ENCODE measurements around the gene NFIB. TPM values are rescaled to one million over a fixed set of nuclear protein-coding genes. Genes with fewer than 3 reads are reported as not detected.

NFIB gene
- polyA plus RNA-seq, 1 donor: 26.8 TPM

DNA sequence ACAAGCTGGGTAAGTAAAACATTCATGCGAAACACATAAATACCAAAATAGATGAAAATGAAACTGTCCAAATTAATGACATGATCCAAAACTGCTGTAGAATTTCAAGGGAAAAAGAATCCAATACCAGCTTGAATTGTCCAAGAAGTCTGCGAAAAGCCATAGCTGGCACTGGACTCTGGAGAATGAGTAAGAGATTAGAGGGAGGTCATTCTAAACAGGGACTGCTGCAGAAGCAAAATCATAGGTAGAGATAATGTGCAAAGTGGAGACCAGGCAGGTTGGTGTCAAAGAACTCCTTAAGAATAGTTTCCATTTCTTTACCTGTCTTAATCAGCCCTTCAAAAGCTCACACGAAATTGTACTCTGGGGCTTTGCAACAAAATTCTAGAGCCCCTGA is 162.5 kb downstream of the NFIB start:
- no peak for DNase-seq

DNA sequence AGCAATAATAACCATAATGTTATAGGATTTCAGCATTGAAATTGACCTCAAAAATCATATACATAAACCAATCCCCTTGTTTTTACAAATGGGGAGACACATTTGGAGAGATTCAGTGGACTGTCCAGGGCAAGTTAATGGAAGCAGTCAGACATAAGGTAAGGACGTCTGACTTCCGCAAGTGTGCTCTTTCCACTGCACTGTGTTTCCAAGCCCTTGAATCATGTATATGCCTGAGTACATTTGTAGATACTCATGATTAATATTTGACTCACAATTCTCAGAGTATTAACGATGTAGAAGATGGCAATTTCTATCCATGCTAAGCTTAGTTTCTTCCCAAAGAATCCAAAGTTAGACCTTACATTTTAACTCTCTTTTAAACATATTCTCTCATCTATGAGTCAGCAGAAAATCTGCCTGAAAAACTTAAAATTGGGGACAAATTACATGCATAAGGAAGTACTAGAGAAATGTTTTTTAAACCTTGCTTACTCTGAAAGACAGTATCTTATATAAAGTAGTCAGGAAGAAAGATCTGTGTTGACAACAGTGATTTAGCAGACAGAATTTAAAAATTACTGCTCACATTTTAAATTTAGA is 165.3 kb downstream of the NFIB start:
- no peak for DNase-seq

DNA sequence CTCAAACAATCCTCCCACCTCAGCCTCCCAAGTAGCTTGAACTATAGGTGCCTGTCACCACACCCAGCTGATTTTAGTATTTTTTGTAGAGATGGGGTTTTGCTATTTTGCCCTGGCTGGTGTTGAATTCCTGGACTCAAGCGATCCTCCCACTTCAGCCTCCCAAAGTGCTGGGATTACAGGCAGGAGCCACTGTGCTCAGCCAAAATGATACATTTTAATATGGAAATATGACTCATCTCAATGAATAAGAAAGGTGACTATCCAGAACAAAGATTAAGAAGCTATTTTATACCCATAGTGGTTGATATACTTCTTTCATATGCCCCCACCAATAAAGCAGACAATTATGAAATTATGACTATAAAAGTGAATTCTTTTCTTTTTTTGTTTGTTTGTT is 166.2 kb downstream of the NFIB start:
- DNase-seq: no peak

DNA sequence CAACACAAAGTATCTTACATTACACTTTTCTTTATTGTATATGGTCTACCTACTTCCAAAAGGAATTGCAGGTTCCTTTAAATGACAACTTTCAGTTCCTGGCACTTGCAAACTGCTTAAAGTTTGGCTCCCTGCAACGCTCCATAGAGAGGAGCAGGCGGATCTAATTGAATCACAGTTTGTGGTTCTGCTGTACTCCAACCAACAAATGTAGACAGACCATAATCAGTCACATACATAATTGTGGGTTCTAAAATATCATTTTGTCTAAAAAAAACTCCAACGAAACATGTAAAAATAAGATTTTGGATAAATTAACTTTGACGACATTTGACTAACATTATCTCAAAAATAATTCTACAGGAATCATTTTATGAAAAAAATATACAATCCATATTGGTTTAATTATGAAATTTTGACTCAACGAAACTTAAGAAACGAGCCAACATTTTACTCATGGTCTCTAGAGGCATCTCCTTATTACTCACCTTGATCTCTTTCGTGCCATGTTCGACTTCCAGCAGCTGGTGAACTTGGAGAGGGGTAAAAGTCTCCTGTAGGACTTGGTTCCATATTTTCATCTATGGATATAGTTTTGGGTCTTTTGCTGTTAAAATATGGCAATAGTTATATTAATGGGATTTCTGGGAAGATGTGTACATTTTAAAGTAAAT is 167.6 kb downstream of the NFIB start:
- DNase-seq: no peak

DNA sequence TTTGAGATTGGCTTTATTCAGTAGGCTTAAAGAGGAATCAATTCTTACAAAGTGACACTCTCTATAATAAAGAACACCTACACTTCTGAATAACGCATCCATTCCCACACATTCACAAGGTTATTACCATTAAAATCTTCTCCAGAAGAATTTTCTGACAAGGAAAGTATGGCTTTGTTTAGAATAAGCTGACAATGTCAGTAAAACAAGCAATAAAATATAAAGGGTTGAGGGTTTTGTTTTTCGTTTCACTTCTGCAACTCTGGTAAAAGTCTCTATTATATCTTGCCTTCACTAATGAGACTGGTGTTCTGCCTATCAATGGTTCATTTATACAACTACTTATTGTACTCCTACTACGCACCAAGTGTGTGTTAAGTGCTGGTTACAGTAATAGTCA is 169.7 kb downstream of the NFIB start:
- no peak for DNase-seq

DNA sequence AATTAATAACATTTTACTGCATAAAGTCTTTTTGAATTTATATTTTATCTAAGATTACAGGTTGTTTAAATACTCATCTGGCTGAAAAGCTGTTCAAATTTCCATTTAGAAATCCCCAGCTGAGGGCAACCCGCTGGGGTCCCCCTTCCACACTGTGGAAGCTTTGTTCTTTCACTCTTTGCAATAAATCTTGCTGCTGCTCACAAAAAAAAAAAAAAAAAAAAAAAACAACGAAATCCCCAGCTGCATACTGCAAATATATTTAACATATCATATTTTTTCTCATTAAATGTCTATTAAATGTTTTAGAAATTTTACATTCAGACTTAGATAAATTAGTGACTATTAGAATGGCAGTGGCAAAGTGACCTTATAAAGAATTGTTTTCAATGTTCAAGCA is 172.2 kb downstream of the NFIB start:
- DNase-seq: no peak

DNA sequence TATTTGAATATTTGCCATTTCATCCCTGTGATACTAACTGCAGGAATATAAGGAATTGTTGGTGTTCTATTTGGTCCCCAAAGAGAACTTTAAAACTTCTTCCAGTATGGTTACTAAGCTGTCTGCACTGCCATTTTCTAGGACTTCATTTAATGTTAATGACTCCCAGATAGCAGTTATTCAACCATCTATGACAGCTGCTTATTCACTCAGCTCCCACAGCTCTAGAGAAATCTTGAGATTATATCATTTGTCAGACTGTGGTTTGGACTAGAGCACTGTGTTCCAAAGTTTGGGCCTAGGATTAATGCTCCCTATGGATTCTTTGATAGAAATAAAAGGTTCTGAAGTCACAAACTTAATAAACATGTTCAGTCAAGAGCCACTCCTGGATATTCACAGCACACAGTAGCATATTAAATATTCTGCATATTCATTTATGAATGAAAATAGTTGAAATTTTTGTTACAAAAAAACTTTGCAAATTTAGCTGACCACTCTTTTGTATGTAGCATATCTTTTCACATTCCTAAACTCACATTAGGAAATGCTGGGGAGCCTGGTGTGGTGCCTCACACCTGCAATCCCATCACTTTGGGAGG is 173.7 kb downstream of the NFIB start:
- DNase-seq: no peak

DNA sequence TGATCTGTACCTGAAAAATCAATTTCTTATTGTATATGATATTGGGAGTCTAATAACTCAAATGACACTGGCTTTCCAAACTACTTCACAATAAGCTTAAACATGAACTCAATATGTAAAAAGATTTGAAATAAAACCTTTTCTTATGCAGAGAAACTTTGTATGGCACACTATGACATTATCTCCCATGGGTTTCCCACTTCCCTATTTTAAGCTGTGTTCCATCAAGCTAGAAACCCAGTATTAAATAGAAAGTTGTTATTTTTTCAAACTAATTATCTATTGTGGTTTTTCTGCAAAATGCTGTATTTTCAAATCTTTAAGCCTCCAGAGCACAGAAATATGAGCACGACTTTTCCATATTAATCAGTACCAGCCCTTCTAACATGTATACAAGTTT is 174.7 kb downstream of the NFIB start:
- no peak for DNase-seq

DNA sequence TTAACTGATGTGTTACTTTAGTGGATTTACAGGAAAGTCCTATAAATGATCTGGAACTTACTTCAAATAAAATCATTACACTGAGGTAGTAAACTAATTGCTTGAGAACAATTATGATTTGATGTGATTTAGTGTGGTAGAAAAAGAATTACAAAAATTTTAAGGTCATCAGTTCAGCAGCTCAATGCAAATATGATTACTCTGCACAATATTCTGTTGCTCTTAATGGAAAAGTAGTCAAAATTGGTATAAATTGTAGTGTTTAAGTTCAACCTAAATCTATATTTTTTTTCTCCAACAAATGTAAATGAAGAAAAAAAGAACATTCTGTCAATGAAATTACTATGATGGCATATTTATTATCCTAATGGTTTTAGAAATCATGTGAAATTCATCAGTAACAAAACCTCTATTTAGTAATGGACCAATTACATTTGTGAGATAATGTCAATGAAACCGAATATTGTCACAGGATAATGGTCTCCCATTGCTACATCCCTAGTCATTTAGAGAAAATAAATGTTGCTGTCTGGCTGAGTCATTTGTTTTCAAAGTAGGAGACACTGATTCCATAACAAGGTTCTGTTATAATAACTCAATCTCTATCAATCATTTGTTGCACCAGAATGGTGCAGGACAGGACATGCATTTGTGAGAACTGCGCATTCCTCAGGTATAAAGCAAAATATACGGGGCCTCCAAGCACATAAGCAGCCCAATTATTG is 177.1 kb downstream of the NFIB start:
- no peak for DNase-seq

DNA sequence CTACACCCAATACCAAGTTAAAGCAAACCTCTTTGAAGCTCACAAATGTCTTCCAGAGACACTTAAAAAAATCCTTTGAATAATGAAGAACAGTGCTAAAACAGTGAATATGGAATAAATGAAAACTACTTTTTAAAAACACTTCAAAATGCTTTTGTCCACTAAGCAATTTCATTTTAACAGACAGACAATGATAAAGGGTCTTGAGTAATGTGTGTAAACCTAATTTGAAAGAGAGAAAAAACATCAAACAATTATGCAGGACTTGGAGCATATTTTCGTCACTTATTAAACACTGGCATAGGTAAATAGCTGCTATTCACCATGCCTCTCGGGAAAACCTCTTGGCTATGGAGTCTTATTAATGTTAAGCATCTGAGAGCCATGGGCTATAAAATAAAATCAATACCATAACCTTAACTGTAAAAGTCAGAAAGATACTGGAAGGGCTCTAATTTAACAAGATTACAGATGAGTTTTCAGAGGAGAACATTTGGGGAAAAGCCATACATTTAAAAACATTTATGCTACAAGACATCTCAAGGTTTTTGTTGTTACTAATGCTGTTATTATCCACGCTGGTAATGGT is 177.8 kb downstream of the NFIB start:
- no peak for DNase-seq

DNA sequence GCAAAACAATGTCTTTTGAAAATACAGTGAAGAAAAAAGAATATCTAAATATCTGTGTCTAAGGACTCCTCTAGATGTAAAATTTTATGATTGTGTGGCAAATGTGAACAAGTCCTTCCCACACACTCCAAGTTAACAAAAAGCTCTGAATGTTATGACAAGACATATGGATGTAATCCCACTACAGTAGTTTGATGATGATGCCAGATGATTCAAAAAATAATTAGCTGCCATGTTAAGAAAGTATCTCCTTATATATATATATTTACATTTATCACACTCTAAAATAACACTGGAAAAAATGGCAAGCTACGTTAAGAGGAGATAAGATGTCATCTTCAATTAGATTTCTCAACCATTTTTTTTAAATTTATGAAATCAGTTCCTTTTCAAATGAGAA is 178.5 kb downstream of the NFIB start:
- no peak for DNase-seq

DNA sequence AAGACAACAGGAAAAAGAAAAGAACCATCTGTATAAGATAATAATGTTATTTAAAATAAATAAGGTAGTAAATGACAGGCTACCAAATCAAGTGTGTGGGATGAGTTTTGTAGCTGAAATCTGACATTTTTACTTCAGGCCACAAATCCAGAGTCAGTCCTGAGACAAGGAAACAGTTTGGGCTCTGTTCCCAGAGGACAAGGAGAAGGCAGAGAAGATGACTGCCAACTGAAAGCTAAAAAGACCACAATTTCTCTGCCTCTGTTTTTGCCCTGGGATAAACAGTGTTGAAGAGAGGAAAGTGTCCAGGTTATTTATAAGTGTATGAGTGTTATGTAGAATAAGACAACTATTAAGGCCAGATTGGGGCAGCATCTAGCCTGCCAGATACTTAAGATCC is 180.5 kb downstream of the NFIB start:
- no peak for DNase-seq

DNA sequence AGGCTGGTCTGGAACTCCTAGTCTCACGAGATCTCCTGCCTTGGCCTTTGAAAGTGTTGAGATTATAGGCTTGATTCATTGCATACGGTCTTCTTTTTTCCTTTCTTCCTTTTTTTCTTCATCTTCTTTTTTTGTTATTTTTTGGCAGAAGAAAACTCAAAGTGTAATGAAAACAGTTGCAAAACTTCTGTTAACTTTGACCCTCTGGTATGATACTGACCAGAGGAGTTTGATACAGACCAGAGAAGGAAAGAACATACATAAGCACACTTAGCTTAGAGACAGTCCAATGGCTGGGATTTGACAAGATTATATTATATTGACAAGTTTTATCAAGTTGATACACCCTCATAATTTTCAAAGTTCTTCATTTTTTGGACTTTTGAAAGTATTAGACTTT is 181.2 kb downstream of the NFIB start:
- DNase-seq: no peak

DNA sequence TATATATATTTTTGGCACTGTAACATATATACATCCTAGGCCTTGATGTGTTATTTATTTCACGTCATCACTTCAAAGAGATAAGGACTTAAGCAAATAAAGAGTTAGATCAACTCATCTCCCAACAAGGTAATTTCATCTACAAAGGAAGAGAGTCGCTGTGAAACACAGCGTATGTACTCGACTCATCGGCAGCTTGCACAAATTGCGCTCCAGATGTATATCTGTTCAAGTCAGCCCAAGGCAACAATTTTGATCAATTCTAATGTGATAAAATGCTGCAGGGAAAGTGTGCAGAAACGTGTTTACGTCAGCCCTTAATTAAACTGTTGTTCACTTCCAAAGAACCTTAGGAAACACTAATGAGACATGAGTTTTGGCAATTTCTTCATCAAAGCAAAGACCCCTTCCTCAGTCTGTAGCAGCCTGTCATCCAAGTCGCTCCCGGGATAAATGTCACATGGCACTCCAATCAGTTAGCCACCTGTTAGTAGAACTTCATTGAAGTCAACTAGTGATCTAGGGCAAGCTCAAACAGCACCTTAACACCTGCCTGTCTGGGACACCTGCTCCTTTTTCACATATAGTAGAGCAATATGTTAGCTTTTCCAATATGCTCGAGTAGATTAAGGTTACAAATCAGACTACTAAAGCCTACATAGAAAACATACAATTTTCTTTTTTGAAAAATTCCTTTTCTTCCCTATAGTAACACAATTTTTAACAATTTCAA is 182.4 kb downstream of the NFIB start:
- DNase-seq: no peak

DNA sequence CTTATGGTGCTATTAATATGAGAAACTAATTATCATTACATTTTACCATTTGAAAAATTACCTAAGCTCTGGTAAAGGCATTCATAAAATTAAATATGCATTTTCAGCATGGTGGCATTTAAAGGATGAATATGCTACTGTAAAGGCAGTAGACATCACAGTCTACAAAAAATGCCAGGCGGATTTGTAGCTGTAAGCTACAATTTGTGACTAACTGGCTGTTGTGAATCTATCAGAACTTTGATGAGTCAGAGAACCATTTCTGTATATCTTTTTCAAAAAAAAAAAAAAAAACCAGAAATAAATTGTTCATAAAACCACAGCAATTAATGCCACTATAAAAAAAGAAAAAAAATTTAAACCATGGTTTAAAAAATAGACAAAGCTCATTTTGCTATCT is 186.3 kb downstream of the NFIB start:
- DNase-seq: no peak

DNA sequence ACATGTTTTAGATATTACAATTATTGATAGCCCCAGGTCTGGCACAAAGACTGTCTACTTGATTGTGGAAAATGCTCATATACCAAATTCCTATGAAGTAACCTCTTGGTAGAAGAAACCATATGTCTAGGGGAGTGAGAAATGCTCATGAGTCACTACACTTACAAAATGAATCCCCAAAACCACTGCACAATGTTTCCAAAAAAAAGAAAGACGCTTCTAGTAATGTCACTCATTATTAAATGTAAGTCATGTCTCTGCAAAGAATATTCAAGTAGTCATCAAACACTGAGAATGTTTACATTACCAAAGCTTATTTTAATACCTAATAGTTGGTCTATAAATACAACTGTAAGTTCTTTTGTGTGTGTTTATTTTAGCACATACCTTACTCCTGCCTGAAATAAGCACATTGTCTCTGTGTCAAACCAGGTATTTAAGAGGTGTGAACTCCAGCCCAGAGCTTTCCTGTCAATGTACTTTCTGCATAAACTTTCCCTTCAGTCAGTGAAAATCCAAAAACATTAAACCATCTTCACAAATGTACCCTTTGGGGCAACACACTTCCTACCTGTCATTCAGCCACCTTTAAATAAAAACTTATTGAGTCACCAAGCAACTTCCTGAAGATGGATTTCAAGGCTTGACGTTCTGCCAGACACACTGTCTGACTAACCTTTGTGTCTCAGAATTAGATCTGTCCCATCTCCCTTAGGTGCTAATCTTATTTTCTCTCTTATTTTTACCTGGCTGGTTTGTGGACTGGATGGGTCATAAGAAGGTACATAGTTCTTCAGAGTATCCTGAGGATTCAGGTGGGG is 194.0 kb downstream of the NFIB start:
- no peak for DNase-seq

DNA sequence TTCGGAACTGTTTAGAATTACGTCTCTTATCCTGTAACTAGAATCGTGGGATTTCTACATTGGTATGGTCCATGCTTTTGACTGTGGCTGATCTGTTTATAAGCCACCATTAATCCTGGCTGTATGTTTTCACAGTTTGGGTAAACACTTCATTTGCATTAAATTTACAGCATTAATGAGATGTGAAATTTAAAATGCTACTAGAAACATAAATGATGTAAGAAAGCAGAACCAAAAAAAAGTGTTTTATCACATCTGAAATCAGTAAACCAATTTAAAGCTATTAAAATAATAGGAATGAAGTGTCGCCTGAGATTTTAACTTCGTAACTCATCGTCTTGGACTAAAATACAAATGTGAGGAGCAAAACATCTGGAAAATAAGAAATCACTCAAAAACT is 201.7 kb downstream of the NFIB start:
- no peak for DNase-seq

DNA sequence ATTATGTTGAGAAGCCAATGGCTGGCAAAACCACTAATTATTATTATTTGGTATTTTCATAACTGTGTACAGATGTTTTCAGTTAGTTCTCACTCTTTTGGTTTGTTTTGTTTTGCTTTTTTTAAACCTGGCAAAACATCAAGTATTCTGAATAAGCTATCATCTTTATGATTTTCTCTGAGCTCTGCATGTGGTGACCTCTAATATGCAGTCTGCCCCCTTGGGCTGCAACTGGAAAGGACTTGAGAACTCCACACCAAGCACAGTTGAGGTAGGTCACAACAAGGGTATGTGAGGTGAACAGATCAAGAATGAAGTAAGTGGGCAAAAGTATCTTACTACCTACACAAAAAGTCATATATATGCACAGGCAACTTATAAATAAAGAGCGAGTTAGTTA is 202.2 kb downstream of the NFIB start:
- DNase-seq: no peak

DNA sequence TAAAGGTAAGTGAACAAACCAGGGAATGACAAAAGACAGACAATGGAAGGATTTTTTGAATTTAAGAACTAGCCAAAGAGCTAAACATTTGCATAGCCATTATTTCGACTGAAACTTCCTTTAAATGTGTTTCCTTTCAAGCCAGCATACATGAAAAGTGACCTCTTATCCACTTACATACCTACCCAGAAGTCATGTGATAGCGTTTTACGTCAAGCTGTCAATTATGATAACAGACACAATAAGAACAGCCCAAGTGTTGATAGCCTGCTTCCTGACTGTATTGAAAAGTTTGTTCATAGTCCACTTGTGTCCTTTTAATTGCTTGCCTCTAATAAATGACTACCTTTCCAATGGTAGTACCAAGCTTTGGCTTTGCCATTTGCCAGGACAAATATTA is 206.0 kb downstream of the NFIB start:
- no peak for DNase-seq

DNA sequence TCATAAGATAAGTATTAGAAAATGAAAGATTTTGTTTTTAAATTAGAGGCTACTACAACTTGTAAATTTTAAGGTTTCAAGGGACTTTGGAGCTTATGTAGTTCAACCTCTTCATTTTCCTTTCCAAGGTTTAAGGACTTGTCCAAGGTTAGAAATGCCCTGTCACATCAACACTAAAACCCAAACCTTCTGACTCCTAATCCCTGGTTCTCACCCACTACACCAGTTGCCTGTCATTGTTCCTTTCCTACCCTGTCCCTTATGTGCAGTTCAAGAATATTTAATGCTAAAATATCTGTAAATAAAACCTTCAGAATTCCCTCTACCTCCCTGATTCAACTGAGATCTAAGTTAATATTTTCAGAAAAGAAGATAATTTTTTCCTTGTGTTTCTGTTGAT is 206.4 kb downstream of the NFIB start:
- no peak for DNase-seq

DNA sequence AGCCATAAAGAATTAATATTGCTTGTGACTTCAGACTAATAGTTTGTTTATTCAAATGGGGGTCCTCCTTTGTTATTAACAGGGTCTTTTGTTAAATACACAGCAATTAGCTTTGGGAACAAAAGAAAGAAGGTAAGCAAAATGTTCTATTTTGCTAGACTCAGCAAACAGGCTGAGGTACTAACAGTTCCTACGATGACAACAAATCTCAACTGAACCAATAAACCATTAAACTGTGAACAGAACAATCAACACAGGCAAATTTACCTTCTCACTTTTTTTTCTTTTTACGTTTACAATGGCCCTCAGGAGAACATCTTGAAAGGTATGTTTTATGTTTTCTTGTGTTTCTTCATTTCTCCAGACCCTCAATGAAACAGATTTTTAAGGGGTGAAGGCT is 207.2 kb downstream of the NFIB start:
- DNase-seq: no peak
